HepG2 (cell line): ENCODE results near the gene ASXL1. TPM values are rescaled to one million over a fixed set of nuclear protein-coding genes. Genes with fewer than 3 reads are reported as not detected.

ENCODE experiments used
- ARID3A ChIP-seq: IDR thresholded peaks from 2 replicates; pipeline ENCODE4 v1.6.1; 2012; ENCODE audit warnings: low read depth, low read length, improper control_type of control experiment
- BRD4 ChIP-seq: sonication (generic); formaldehyde crosslinking; IDR thresholded peaks from 2 replicates; pipeline ENCODE4 v1.4.0; 2020; ENCODE audit warnings: missing genetic modification reagents
- DPF2 ChIP-seq: sonication (generic); formaldehyde crosslinking; IDR thresholded peaks from 2 replicates; pipeline ENCODE4 v1.4.0; 2020; ENCODE audit warnings: mild to moderate bottlenecking, low read depth, missing genetic modification reagents, borderline replicate concordance
- FOXO1 ChIP-seq: sonication (generic); formaldehyde crosslinking; IDR thresholded peaks from 2 replicates; pipeline ENCODE4 v1.4.0; 2020; ENCODE audit warnings: missing genetic modification reagents
- HDAC2 ChIP-seq: sonication (generic); formaldehyde crosslinking; IDR thresholded peaks from 2 replicates; pipeline ENCODE4 v1.4.0; 2020; ENCODE audit warnings: missing genetic modification reagents
- HNF4A ChIP-seq: sonication (generic); formaldehyde crosslinking; IDR thresholded peaks from 2 replicates; pipeline ENCODE4 v1.4.0; 2020; ENCODE audit warnings: missing genetic modification reagents
- KAT8 ChIP-seq: IDR thresholded peaks from 2 replicates; pipeline ENCODE4 v1.6.1; 2016; ENCODE audit warnings: missing genetic modification reagents, missing compliant biosample characterization
- PPARG ChIP-seq: conservative IDR thresholded peaks from 2 replicates; pipeline ENCODE4 v1.6.1; 2016; ENCODE audit warnings: missing biosample characterization, missing genetic modification reagents
- RBM39 ChIP-seq: fragments of 200-400 bp; formaldehyde crosslinking; IDR thresholded peaks from one replicate; pipeline ENCODE4 v1.6.1; 2018; ENCODE audit warnings: antibody characterized with exemption, mild to moderate bottlenecking, low read depth, low read length; ENCODE audit not compliant: poor library complexity, severe bottlenecking
- SALL2 ChIP-seq: sonication (generic); formaldehyde crosslinking; IDR thresholded peaks from 2 replicates; pipeline ENCODE4 v1.8.1; 2023; ENCODE audit warnings: mild to moderate bottlenecking, missing genetic modification reagents, inconsistent platforms
- SMAD3 ChIP-seq: sonication (generic); formaldehyde crosslinking; IDR thresholded peaks from 2 replicates; pipeline ENCODE4 v1.4.0; 2020; ENCODE audit warnings: missing genetic modification reagents
- STAG1 ChIP-seq: sonication (generic); formaldehyde crosslinking; IDR thresholded peaks from 2 replicates; pipeline ENCODE4 v1.4.0; 2020; ENCODE audit warnings: missing genetic modification reagents
- TEAD3 ChIP-seq: optimal IDR thresholded peaks from 2 replicates; pipeline ENCODE3; 2016; ENCODE audit warnings: borderline replicate concordance
- TFDP1 ChIP-seq: IDR thresholded peaks from 2 replicates; pipeline ENCODE4 v1.6.1; 2016; ENCODE audit warnings: missing compliant biosample characterization, missing genetic modification reagents, borderline replicate concordance
- U2AF1 ChIP-seq: fragments of 200-400 bp; formaldehyde crosslinking; optimal IDR thresholded peaks from 2 replicates; pipeline ENCODE3; 2017; ENCODE audit warnings: mild to moderate bottlenecking, low read depth, low read length
- ZFP91 ChIP-seq: sonication (generic); formaldehyde crosslinking; IDR thresholded peaks from 2 replicates; pipeline ENCODE4 v1.9.0; 2022; ENCODE audit warnings: missing genetic modification reagents, mild to moderate bottlenecking, borderline replicate concordance
- ZKSCAN8 ChIP-seq: IDR thresholded peaks from 2 replicates; pipeline ENCODE4 v1.6.1; 2016; ENCODE audit warnings: borderline replicate concordance, missing genetic modification reagents, missing compliant biosample characterization
- ZMAT3 ChIP-seq: sonication (generic); formaldehyde crosslinking; conservative IDR thresholded peaks from 2 replicates; pipeline ENCODE4 v1.7.0; 2021; ENCODE audit warnings: missing genetic modification reagents
- ZNF136 ChIP-seq: sonication (generic); formaldehyde crosslinking; IDR thresholded peaks from 2 replicates; pipeline ENCODE4 v1.8.1; 2022; ENCODE audit warnings: low read depth, mild to moderate bottlenecking, moderate library complexity, missing genetic modification reagents
- ZNF205 ChIP-seq: IDR thresholded peaks from 2 replicates; pipeline ENCODE4 v1.6.1; 2018; ENCODE audit warnings: missing biosample characterization, missing genetic modification reagents
- ZNF383 ChIP-seq: sonication (generic); formaldehyde crosslinking; IDR thresholded peaks from 2 replicates; pipeline ENCODE4 v1.4.0; 2020; ENCODE audit warnings: missing genetic modification reagents, mild to moderate bottlenecking, borderline replicate concordance
- ZNF510 ChIP-seq: sonication (generic); formaldehyde crosslinking; IDR thresholded peaks from 2 replicates; pipeline ENCODE4 v1.4.0; 2020; ENCODE audit warnings: low read depth, mild to moderate bottlenecking, missing genetic modification reagents
- ZNF777 ChIP-seq: sonication (generic); formaldehyde crosslinking; IDR thresholded peaks from 2 replicates; pipeline ENCODE4 v1.4.0; 2020; ENCODE audit warnings: missing genetic modification reagents
- ZNF891 ChIP-seq: sonication (generic); formaldehyde crosslinking; IDR thresholded peaks from 2 replicates; pipeline ENCODE4 v1.5.0; 2020; ENCODE audit warnings: mild to moderate bottlenecking, missing genetic modification reagents
- ZSCAN25 ChIP-seq: sonication (generic); formaldehyde crosslinking; IDR thresholded peaks from 2 replicates; pipeline ENCODE4 v1.8.0; 2022; ENCODE audit warnings: mild to moderate bottlenecking, missing genetic modification reagents
- ZSCAN29 ChIP-seq: sonication (generic); formaldehyde crosslinking; conservative IDR thresholded peaks from 2 replicates; pipeline ENCODE4 v1.4.0; 2020; ENCODE audit warnings: mild to moderate bottlenecking, missing genetic modification reagents
- polyA plus RNA-seq, 8 experiments: library from polyadenylated mRNA; depleted of rRNA in 3 of 8; stranded (reverse) in 7 of 8; unstranded in 1 of 8; fragments of >200 nt; fragmentation: Illumina TruSeq in 4 of 8; extraction: Trizol in 4 of 8; gene quantifications; 2 replicates each; pipeline versions ENCODE4 v1.2.1 to v1.2.3, GENCODE V29; 2011 to 2016; ENCODE audit warnings: low read depth in 4 of 8, missing spikeins in 1 of 8, mixed read lengths in 1 of 8; ENCODE audit not compliant: insufficient read depth in 1 of 8
- total RNA-seq, 5 experiments: library from RNA; depleted of rRNA; stranded (reverse); fragments of >200 nt; fragmentation: Illumina TruSeq; extraction: Trizol; gene quantifications; 2 replicates each; pipeline ENCODE4 v1.2.3, GENCODE V29; 2016; ENCODE audit warnings: low read depth in 1 of 5

ASXL1 gene
- total and polyA plus RNA-seq, 2 of the 13 experiments (the other 11 are each of a cell fraction or from before 2014, with no cell fraction given) = 62.1 to 74.8 TPM

- TF ChIP-seq RBM39 = no peak
- TF ChIP-seq ZNF777 (CRISPR knock-in tag) = no peak
- TF ChIP-seq ZNF510 = no peak; the same call in 1 of the 2 replicates
- peak; percentile 53; the same call in 1 of the 2 replicates for TF ChIP-seq HDAC2 (CRISPR knock-in tag)
- peak; percentile 83 for TF ChIP-seq STAG1 (CRISPR knock-in tag)
- peak; percentile 47; the same call in 1 of the 2 replicates for TF ChIP-seq SMAD3 (CRISPR knock-in tag)
- peak; percentile 59 for TF ChIP-seq U2AF1
- TF ChIP-seq ZKSCAN8 = peak; percentile 45; the same call in 1 of the 2 replicates
- TF ChIP-seq ZNF136 (CRISPR knock-in tag) = peak; percentile 21; the same call in 1 of the 2 replicates
- TF ChIP-seq DPF2 (CRISPR knock-in tag) = no peak; the same call in 1 of the 2 replicates
- TF ChIP-seq HNF4A (CRISPR knock-in tag) = peak; percentile 28; the same call in 1 of the 2 replicates
- TF ChIP-seq ZMAT3 = no peak
- 0 out of 2 replicates have a peak, but pooled peaks have one; percentile 14 for TF ChIP-seq TFDP1 (CRISPR knock-in tag)
- peak; percentile 11; the same call in 1 of the 2 replicates for TF ChIP-seq SALL2 (CRISPR knock-in tag)
- TF ChIP-seq ZFP91 = no peak
- 0 out of 2 replicates have a peak, but pooled peaks have one; percentile 3 for TF ChIP-seq ZSCAN29 (CRISPR knock-in tag)
- peak; percentile 23; the same call in 1 of the 2 replicates for TF ChIP-seq PPARG (CRISPR knock-in tag)
- TF ChIP-seq ZSCAN25 = no peak; the same call in 1 of the 2 replicates
- TF ChIP-seq BRD4 (CRISPR knock-in tag) = no peak
- peak; percentile 78 for TF ChIP-seq FOXO1
- peak; percentile 62 for TF ChIP-seq TEAD3 (CRISPR knock-in tag)
- no peak for TF ChIP-seq ZNF383 (CRISPR knock-in tag)
- TF ChIP-seq ZNF205 (CRISPR knock-in tag) = peak; percentile 1; the same call in 1 of the 2 replicates
- TF ChIP-seq ZNF891 (CRISPR knock-in tag) = no peak; the same call in 1 of the 2 replicates
- TF ChIP-seq ARID3A = peak; percentile 56
- peak; percentile 69; the same call in 1 of the 2 replicates for TF ChIP-seq KAT8 (CRISPR knock-in tag)
Measured at GRCh38 chr20:32484958-32485769, 127.0 kb downstream of the ASXL1 start (continued).
